Right ventricle myocardium superior (tissue), 1 donor: Measurements from ENCODE around the gene ARMC8. TPM values are rescaled to one million over a fixed set of nuclear protein-coding genes. Genes with fewer than 3 reads are reported as not detected.

ENCODE experiments used
- ATAC-seq: fragments of 200-7000 bp; cut with Tn5 transposase; one replicate; pipeline ENCODE4 v1.9.1; 2020; ENCODE audit warnings: mild to moderate bottlenecking; ENCODE audit not compliant: poor library complexity
- DNase-seq: peaks from one replicate; pipeline ENCODE4 v3.0.0-alpha.2; 2020
- intact Hi-C: fragments of 100-400 bp; cut with DNase I; formaldehyde crosslinking; loops from one replicate; pipeline ENCODE4 v1.11.2; 2022
- total RNA-seq: library from RNA; stranded (reverse); fragmentation: NEBNext Ultra II Directional; extraction: Animal tissue kit (Norgen Biotek cat#: 25700); gene quantifications from one replicate; pipeline ENCODE4 v1.2.1, GENCODE V29; 2021
- donor health status: DM: no; HTN: yes; CAD: no; lungs with severe emphysema.

The ARMC8 gene
- total RNA-seq, 1 donor from 2014 or later = 32.1 TPM

GRCh38 chr3:138234401-138235179 is 47.5 kb downstream of the ARMC8 start:
- intact Hi-C loops = no loop called here

GRCh38 chr3:138238711-138239110 is 51.6 kb downstream of the ARMC8 start:
- no peak for DNase-seq
- intact Hi-C loops = no loop called here
- no peak for ATAC-seq

More at GRCh38 chr3:138234401-138235179, 47.5 kb downstream of the ARMC8 start:
- DNase-seq = no peak
- ATAC-seq = no peak

- no peak for ATAC-seq
- intact Hi-C loops = no loop called here
- no peak for DNase-seq
Measured at GRCh38 chr3:138241061-138241460, 54.0 kb downstream of the ARMC8 start.

- intact Hi-C loops = no loop called here
- no peak for DNase-seq
- no peak for ATAC-seq
Measured at GRCh38 chr3:138241676-138242075, 54.6 kb downstream of the ARMC8 start.

- no peak for DNase-seq
- ATAC-seq = no peak
- intact Hi-C loops = no loop called here
Measured at GRCh38 chr3:138242466-138242865, 55.4 kb downstream of the ARMC8 start.

- intact Hi-C loops = no loop called here
- no peak for DNase-seq
- no peak for ATAC-seq
Measured at GRCh38 chr3:138245026-138245425, 57.9 kb downstream of the ARMC8 start.

- DNase-seq = no peak
- intact Hi-C loops = no loop called here
- no peak for ATAC-seq
Measured at GRCh38 chr3:138249636-138250035, 62.5 kb downstream of the ARMC8 start.

GRCh38 chr3:138253609-138254008 is 66.5 kb downstream of the ARMC8 start:
- ATAC-seq (no peak), DNase-seq (no peak)
- intact Hi-C loops = no loop called here

- DNase-seq (no peak), ATAC-seq (no peak)
- intact Hi-C loops = no loop called here
Measured at GRCh38 chr3:138254216-138254615, 67.1 kb downstream of the ARMC8 start.

GRCh38 chr3:138256022-138256421 is 68.9 kb downstream of the ARMC8 start:
- intact Hi-C loops = no loop called here
- DNase-seq (no peak), ATAC-seq (no peak)

GRCh38 chr3:138257986-138258385 is 70.9 kb downstream of the ARMC8 start:
- ATAC-seq (no peak), DNase-seq (no peak)
- intact Hi-C loops = no loop called here

- intact Hi-C loops = no loop called here
- ATAC-seq (no peak), DNase-seq (no peak)
Measured at GRCh38 chr3:138259126-138259525, 72.0 kb downstream of the ARMC8 start.

GRCh38 chr3:138260611-138261010 is 73.5 kb downstream of the ARMC8 start:
- DNase-seq = no peak
- ATAC-seq = no peak
- intact Hi-C loops = no loop called here

GRCh38 chr3:138263104-138263503 is 76.0 kb downstream of the ARMC8 start:
- intact Hi-C loops = no loop called here
- ATAC-seq (no peak), DNase-seq (no peak)

GRCh38 chr3:138265745-138266144 is 78.6 kb downstream of the ARMC8 start:
- DNase-seq = no peak
- intact Hi-C loops = no loop called here
- ATAC-seq = no peak

GRCh38 chr3:138267083-138267482 is 80.0 kb downstream of the ARMC8 start:
- intact Hi-C loops = no loop called here

GRCh38 chr3:138270245-138270644 is 83.1 kb downstream of the ARMC8 start:
- intact Hi-C loops = no loop called here
- DNase-seq (no peak), ATAC-seq (no peak)

More at GRCh38 chr3:138267083-138267482, 80.0 kb downstream of the ARMC8 start:
- no peak for DNase-seq
- no peak for ATAC-seq

GRCh38 chr3:138271189-138271794 is 84.2 kb downstream of the ARMC8 start:
- no peak for ATAC-seq
- DNase-seq = no peak
- intact Hi-C loops = no loop called here

- intact Hi-C loops = no loop called here
- no peak for ATAC-seq
- DNase-seq = no peak
Measured at GRCh38 chr3:138281561-138281960, 94.5 kb downstream of the ARMC8 start.

GRCh38 chr3:138282836-138283235 is 95.7 kb downstream of the ARMC8 start:
- intact Hi-C loops = no loop called here
- ATAC-seq (no peak), DNase-seq (no peak)
